IMR-90 (cell line): ENCODE results near the gene MS4A15. TPM values are rescaled to one million over a fixed set of nuclear protein-coding genes. Genes with fewer than 3 reads are reported as not detected.

Experiments used
- ATAC-seq: fragments of 200-7000 bp; cut with Tn5 transposase; 2 replicates; pipeline ENCODE4 v1.9.1; 2020; ENCODE audit warnings: low read depth, mild to moderate bottlenecking, moderate library complexity
- BruUV-seq: library from RNA; stranded (reverse); fragments of 400-500 nt; replicated peaks from 2 replicates; lab custom pipeline; 2021; lab: Mats Ljungman, UMichigan
- CTCF ChIA-PET: fragments of 300-600 bp; formaldehyde crosslinking; extraction: SDS; loops from one replicate; lab custom pipeline; 2021; ENCODE audit warnings: antibody characterized with exemption; lab: Yijun Ruan, JAX
- POLR2A ChIA-PET: fragments of 300-600 bp; sonication (Branson Sonifier 250); formaldehyde crosslinking; loops from one replicate; lab custom pipeline; 2022; ENCODE audit warnings: antibody characterized with exemption; ENCODE audit not compliant: unreplicated experiment; lab: Charles Lee
- DNase-seq: peaks from one replicate; pipeline ENCODE4 v3.0.0; 2013
- H2AFZ ChIP-seq: replicated peaks from 2 replicates; pipeline ENCODE3; 2013; ENCODE audit warnings: low read length, mild to moderate bottlenecking; ENCODE audit not compliant: poor library complexity
- H2AK5ac ChIP-seq: 2 replicates; pipeline ENCODE4 v1.6.1; 2013; ENCODE audit warnings: low read depth, low read length, inconsistent platforms
- H2AK9ac ChIP-seq: replicated peaks from 2 replicates; pipeline ENCODE3; 2013; ENCODE audit warnings: mild to moderate bottlenecking, low read depth, low read length, moderate library complexity; ENCODE audit not compliant: poor library complexity
- H2BK120ac ChIP-seq: 2 replicates; pipeline ENCODE4 v1.6.1; 2013; ENCODE audit warnings: low read depth, low read length, inconsistent platforms
- H2BK15ac ChIP-seq: 3 replicates; pipeline ENCODE4 v1.6.1; 2013; ENCODE audit warnings: low read depth, low read length, inconsistent platforms
- H2BK20ac ChIP-seq: 2 replicates; pipeline ENCODE4 v1.6.1; 2013; ENCODE audit warnings: low read depth, mild to moderate bottlenecking, inconsistent platforms, low read length, moderate library complexity
- H2BK5ac ChIP-seq: 2 replicates; pipeline ENCODE4 v1.6.1; 2013; ENCODE audit warnings: mild to moderate bottlenecking, low read depth, low read length, inconsistent platforms; ENCODE audit not compliant: poor library complexity, severe bottlenecking
- H3K14ac ChIP-seq: replicated peaks from 2 replicates; pipeline ENCODE4 v1.6.1; 2013; ENCODE audit warnings: low read depth, low read length, inconsistent platforms
- H3K18ac ChIP-seq: 2 replicates; pipeline ENCODE4 v1.6.1; 2013; ENCODE audit warnings: low read depth, low read length, control low read depth
- H3K23ac ChIP-seq: 2 replicates; pipeline ENCODE4 v1.6.1; 2013; ENCODE audit warnings: low read depth, low read length, inconsistent platforms
- H3K27ac ChIP-seq: 2 replicates; pipeline ENCODE4 v1.5.1; 2013; ENCODE audit warnings: mild to moderate bottlenecking, control low read depth, low read length; ENCODE audit not compliant: insufficient read depth
- H3K27me3 ChIP-seq: 2 replicates; pipeline ENCODE4 v1.6.1; 2013; ENCODE audit warnings: low read length; ENCODE audit not compliant: control insufficient read depth, insufficient read depth
- H3K36me3 ChIP-seq: 2 replicates; pipeline ENCODE4 v1.6.1; 2013; ENCODE audit warnings: low read length, mixed read lengths; ENCODE audit not compliant: control insufficient read depth, insufficient read depth
- H3K4ac ChIP-seq: 2 replicates; pipeline ENCODE4 v1.6.1; 2013; ENCODE audit warnings: low read depth, low read length, inconsistent platforms
- H3K4me1 ChIP-seq: 2 replicates; pipeline ENCODE4 v1.6.1; 2013; ENCODE audit warnings: low read length, mixed read lengths; ENCODE audit not compliant: control insufficient read depth, insufficient read depth
- H3K4me2 ChIP-seq: 2 replicates; pipeline ENCODE4 v1.6.1; 2013; ENCODE audit warnings: low read depth, mild to moderate bottlenecking, control low read depth, low read length, moderate library complexity
- H3K4me3 ChIP-seq: 2 replicates; pipeline ENCODE4 v1.5.1; 2013; ENCODE audit warnings: low read depth, mild to moderate bottlenecking, control low read depth, low read length, moderate library complexity; ENCODE audit not compliant: insufficient read depth
- H3K56ac ChIP-seq: 2 replicates; pipeline ENCODE4 v1.6.1; 2013; ENCODE audit warnings: low read length, inconsistent platforms; ENCODE audit not compliant: insufficient read depth; ENCODE audit errors: extremely low read depth
- H3K79me1 ChIP-seq, 2 experiments: 2 replicates each; pipeline ENCODE4 v1.6.1; 2013; ENCODE audit warnings: low read length in 2 of 2, inconsistent platforms in 1 of 2, low read depth in 1 of 2
- H3K9ac ChIP-seq: 2 replicates; pipeline ENCODE4 v1.6.1; 2013; ENCODE audit warnings: low read depth, low read length, control low read depth
- H3K9me1 ChIP-seq: 2 replicates; pipeline ENCODE4 v1.6.1; 2013; ENCODE audit warnings: low read length, inconsistent platforms; ENCODE audit not compliant: insufficient read depth
- H3K9me3 ChIP-seq: 2 replicates; pipeline ENCODE4 v1.6.1; 2013; ENCODE audit warnings: low read length; ENCODE audit not compliant: control insufficient read depth, insufficient read depth
- H4K20me1 ChIP-seq: 2 replicates; pipeline ENCODE4 v1.6.1; 2013; ENCODE audit warnings: low read length, inconsistent platforms; ENCODE audit not compliant: insufficient read depth
- H4K5ac ChIP-seq: 2 replicates; pipeline ENCODE4 v1.6.1; 2013; ENCODE audit warnings: mild to moderate bottlenecking, low read depth, low read length, control low read depth
- H4K8ac ChIP-seq, 2 experiments: 2 replicates each; pipeline ENCODE4 v1.6.1; 2013; ENCODE audit warnings: low read depth in 2 of 2, low read length in 2 of 2, control low read depth in 1 of 2, inconsistent platforms in 1 of 2
- H4K91ac ChIP-seq: 2 replicates; pipeline ENCODE4 v1.6.1; 2013; ENCODE audit warnings: low read depth, low read length, inconsistent platforms; ENCODE audit not compliant: insufficient read depth
- CEBPB ChIP-seq: IDR thresholded peaks from 2 replicates; pipeline ENCODE4 v1.6.1; 2012; ENCODE audit warnings: low read depth, low read length, improper control_type of control experiment
- NFE2L2 ChIP-seq: fragments of 150-350 bp; IDR thresholded peaks from 2 replicates; pipeline ENCODE4 v1.6.1; 2016; ENCODE audit warnings: low read depth, mild to moderate bottlenecking, low read length
- WGBS, 2 experiments: methylation state at CpG; one replicate each; pipeline versions ENCODE4 v1.1.5 to v1.1.7; 2013; ENCODE audit warnings: missing lambda C conversion rate in 2 of 2; ENCODE audit not compliant: insufficient read length in 1 of 2; ENCODE audit errors: extremely low coverage in 2 of 2; 5-methylcytosine and 5-hydroxymethylcytosine counted together
- dilution Hi-C: fragments of 300-500 bp; cut with HindIII; formaldehyde crosslinking; loops from one replicate; pipeline ENCODE4 v1.14.3; 2018; ENCODE audit warnings: low sequenced_read_pairs; ENCODE audit not compliant: unreplicated experiment
- in situ Hi-C: fragments of 300-500 bp; cut with MboI; formaldehyde crosslinking; loops from 3 replicates; pipeline ENCODE4 v1.14.3; 2019; ENCODE audit warnings: low sequenced_read_pairs, inconsistent platforms, mixed read lengths
- intact Hi-C: fragments of 100-400 bp; cut with micrococcal nuclease; formaldehyde crosslinking; loops from 2 replicates; pipeline ENCODE4 v1.10.0; 2022
- polyA plus RNA-seq, 3 experiments: library from polyadenylated mRNA; depleted of rRNA; stranded (reverse); fragments of >200 nt; gene quantifications; 2 replicates each; pipeline ENCODE4 v1.2.3, GENCODE V29; 2012; ENCODE audit warnings: low replicate concordance in 1 of 3
- total RNA-seq: library from RNA; depleted of rRNA; stranded (reverse); fragments of >200 nt; gene quantifications from 2 replicates; pipeline ENCODE4 v1.2.3, GENCODE V29; 2012
- TF ChIP-seq, protein P1 (sequence below): fragments of 150-350 bp; IDR thresholded peaks from 2 replicates; pipeline ENCODE4 v1.6.1; 2017; ENCODE audit warnings: mild to moderate bottlenecking, antibody characterized with exemption, low read length, low read depth

Gene MS4A15
- total and polyA plus RNA-seq, 2 of the 4 experiments (the other 2 are of a cell fraction), result not detected

- no peaks in the 10 kb centered on the region for H3K36me3 ChIP-seq
- H4K91ac ChIP-seq, result no peak overlapping the region
- no peak overlapping the region for H3K4me2 ChIP-seq
- no peak overlapping the region for H2AK9ac ChIP-seq
- H2BK15ac ChIP-seq, result no peak overlapping the region
- no peak overlapping the region for H3K56ac ChIP-seq
- no peak for ATAC-seq
- no peak overlapping the region for H3K27ac ChIP-seq
- no CpG with 5 or more reads among the region's 4 CpGs for WGBS, 2 experiments
- H3K14ac ChIP-seq, result no peak overlapping the region
- POLR2A ChIA-PET, result no interaction called here
- H4K20me1 ChIP-seq, result no peaks in the 10 kb centered on the region
- H3K9ac ChIP-seq, result no peak overlapping the region
- dilution Hi-C loops (no loop called here), intact Hi-C loops (no loop called here), in situ Hi-C loops (no loop called here)
- no peak overlapping the region for H2AK5ac ChIP-seq
- H2BK5ac ChIP-seq, result no peak overlapping the region
- no peak overlapping the region for H2BK120ac ChIP-seq
- no peaks in the 10 kb centered on the region for H3K27me3 ChIP-seq
- no peak overlapping the region for H2AFZ ChIP-seq
- H3K9me3 ChIP-seq, result no peaks in the 10 kb centered on the region
- CTCF ChIA-PET, result interaction anchor here (1.0 kb wide), 1 partner anchor 9 kb away, joined by 4 read pairs; no protein-coding TSS in a partner anchor
- no peak overlapping the region for H4K5ac ChIP-seq
- H3K4ac ChIP-seq, result no peak overlapping the region
- H3K9me1 ChIP-seq, result no peaks in the 10 kb centered on the region
- DNase-seq, result no peak
- no peak overlapping the region for H2BK20ac ChIP-seq
- H3K4me1 ChIP-seq, result no peaks in the 10 kb centered on the region
- no peak overlapping the region for H3K4me3 ChIP-seq
- H3K23ac ChIP-seq, result no peak overlapping the region
- H3K18ac ChIP-seq, result no peak overlapping the region
- H3K79me1 ChIP-seq, result no peaks in the 10 kb centered on the region
- TF ChIP-seq, protein P1, sequence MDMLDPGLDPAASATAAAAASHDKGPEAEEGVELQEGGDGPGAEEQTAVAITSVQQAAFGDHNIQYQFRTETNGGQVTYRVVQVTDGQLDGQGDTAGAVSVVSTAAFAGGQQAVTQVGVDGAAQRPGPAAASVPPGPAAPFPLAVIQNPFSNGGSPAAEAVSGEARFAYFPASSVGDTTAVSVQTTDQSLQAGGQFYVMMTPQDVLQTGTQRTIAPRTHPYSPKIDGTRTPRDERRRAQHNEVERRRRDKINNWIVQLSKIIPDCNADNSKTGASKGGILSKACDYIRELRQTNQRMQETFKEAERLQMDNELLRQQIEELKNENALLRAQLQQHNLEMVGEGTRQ, result 0 out of 2 replicates have a peak, but pooled peaks have one; percentile 16
- no peak for TF ChIP-seq NFE2L2
- no peak for TF ChIP-seq CEBPB
- H4K8ac ChIP-seq, result no peak overlapping the region
- no TSS peak for BruUV-seq
These were observed 3.4 kb upstream of the MS4A15 start for GRCh38 chr11:60753309-60753708.
